Activated T-cell treated with anti-CD3 and anti-CD28 coated beads for 4 hours (primary cell): Measurements from ENCODE around the gene TBRG1.
A peak's percentile ranks its signal among the peaks of the same experiment; 100 is the strongest.
"Not testable (repeated sequence)": the region's sequence is repeated elsewhere in the genome, so short reads cannot be mapped to it uniquely, and the experiment has no call there.

Experiments
- DNase-seq: peaks from one replicate; pipeline ENCODE4 v3.0.0-alpha.2; 2020

The TBRG1 gene

DNA sequence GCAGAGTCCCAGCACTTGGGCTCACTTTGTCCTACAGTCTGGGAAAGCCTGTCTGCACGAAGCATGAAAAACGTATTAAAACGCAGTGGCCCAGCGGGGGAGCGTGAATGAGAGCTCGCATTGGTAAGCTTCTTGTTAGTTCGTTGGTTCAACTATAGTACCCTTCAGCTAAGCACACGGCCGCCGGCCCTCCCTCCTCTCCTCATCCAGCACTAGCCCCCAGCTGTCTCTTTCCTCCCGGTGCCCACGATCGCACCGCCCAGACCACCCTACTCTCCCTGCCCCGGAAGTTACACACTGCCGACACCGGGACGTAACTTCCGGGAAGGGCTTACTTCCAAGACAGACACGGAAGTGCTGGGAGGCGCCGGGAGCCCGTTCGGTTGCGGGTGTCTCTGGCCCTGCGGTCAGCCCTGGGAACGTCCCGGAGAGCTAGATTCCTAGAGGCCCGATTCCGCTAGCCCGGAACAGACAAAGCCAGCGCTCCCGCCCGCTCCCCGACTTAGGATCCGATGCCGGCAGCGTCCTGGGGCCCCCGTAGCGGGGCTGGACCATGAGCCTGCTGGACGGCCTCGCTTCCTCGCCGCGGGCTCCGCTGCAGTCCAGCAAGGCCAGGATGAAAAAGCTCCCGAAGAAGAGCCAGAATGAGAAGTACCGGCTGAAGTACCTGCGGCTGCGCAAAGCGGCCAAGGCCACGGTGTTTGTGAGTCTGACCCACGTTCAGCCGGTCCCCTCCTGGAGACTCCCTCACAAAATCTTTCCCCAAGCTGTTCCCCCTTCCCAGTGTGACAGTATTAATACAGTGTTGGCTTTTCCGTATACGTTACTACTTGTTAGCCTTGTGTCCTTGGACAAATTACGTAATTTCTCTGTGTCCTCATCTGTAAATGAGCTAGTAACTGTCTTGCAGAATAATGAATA, at the start of gene TBRG1:
TBRG1 (plus strand) TSS at position 334 of the 921 bp plus-strand sequence; CDS start at position 554, 220 bp downstream.
- peak; percentile 74 for DNase-seq

DNA sequence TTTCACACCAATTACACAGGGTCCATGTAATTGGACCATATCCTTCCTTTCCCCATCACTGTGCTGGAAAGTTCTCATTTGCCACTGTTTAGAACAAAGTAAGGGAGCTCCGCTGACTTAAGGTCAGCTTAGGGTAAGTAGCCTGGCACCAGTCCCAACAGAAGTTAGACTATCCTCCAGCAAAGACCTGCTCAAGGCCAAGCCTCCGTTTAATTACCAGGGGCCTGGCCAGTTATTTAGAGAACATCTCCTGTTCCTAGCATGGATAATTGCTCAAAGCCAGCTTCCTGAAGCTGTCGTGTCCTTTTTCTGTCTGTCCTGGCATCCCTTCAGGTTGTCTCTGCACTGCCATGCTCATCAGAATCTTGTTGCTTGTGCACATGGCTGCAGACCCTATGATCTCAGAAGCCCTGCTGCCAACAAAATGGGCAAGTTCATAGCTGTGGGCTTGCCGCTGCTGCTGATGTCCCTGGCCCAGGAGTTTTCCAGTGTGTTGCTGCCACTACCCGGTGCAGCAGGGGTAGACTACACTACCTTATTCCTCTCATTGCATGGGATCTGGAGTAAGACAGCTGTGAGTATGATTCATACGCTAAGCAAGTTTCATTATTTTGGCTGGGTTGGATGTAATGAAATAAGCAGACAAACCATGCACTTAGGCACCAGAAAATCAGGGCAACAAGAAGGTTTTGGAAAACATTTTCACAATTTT, 44.8 kb upstream of the TBRG1 start:
- no peak for DNase-seq

GRCh38 chr11:124578761-124579160, 43.9 kb upstream of the TBRG1 start:
- no peak for DNase-seq

- DNase-seq = no peak
Observed at GRCh38 chr11:124581817-124582216, 40.8 kb upstream of the TBRG1 start.

GRCh38 chr11:124582565-124582964, 40.1 kb upstream of the TBRG1 start:
- no peak for DNase-seq

DNA sequence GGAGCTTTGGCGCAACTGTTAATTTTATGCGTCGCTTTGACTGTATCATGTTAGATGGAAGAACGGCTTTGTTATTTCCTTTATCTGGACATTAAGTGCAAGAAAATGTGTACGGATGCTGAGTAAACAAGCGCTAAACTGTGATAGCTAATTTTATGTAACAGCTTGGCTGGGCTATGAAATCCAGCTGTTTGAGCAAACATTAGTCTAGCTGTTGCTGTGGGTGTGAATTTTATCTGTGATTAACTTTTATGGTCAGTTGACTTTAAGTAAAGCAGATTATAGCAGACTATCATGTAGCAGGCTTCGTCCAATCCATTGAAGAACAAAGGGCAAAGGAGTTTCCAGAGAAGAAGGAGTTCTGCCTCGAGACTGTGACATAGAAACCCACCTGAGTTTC, 38.9 kb upstream of the TBRG1 start:
- no peak for DNase-seq

DNA sequence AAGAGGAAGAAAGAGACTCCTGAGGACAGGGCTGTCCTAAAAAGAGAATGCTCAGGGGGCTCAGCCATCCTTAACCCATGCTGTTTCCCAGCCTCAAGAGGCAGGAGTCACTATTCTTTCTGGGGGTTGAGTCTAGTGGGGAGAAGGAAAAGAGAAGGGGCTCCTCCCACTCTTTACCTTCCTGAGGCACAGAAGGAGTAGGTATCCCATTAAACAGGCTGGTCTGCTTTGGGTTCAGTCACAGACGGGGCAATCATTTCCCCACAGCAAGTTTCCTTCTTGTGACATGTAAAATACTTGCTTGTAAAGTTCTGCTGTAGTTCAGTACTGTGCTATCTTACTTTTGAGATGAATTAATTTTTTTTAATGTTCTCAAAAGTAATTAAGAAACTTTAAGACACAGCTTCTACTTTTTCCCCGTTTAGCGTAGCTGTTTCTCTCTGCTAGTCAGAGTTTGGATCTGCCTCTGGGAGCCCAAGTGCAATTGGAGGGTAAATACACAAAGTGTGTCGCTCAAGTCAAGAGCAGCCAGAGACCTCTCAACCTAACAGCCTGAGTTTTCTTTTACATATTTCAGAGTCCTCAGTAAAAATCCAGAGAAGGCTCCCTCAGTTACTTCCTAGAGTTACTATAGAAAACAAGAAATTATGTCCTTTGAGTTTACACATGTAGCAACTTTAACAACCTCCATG, 37.8 kb upstream of the TBRG1 start:
- DNase-seq = no peak

DNA sequence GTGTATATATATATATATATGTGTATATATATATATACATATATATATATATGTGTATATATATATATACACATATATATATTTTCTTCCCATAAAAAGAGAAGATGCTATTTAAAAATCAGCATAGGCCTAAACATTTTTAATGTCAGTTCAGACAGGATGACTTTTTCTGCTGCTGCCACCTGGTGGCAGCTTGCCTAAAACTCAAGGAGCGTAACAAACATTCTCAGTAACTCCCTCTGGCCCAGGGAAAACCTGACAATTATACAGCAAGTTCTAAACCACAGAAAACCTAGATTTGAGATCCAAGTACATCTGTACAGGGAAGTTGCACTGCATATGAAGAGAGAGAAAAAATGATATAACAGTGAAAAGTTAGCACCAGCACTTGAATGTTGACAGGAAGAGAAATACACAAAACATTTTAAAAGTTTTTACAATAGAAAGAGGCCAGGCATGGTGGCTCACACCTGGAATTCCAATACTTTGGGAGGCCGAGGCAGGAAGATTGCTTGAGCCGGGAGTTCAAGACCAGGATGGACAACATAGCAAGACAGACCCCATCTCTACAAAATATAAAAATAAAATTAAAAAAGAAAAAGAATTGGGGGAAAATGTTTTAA, 36.3 kb upstream of the TBRG1 start:
- DNase-seq = peak; percentile 19

GRCh38 chr11:124591430-124591829, 31.2 kb upstream of the TBRG1 start:
- DNase-seq = no peak

- no peak for DNase-seq
Observed at GRCh38 chr11:124592627-124593026, 30.0 kb upstream of the TBRG1 start.

- DNase-seq = no peak
Observed at GRCh38 chr11:124595302-124595701, 27.4 kb upstream of the TBRG1 start.

DNA sequence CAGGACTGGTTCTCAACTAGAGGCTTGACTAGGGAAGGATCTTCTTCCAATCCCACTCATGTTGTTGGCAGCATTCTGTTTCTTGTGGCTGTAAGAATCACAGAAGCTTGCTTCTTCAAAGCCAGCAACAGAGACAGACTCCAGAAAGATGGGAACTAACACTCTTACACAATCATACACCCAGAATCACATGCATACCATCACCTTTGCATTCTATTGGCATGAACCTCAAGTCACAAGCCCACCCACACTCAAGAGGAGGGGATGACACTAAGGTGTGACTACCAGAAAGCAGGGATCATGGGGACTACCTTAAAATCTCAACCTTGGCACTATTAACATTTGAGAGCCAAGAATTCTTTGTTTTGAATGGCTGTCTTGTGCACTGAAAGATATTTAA, 25.0 kb upstream of the TBRG1 start:
- no peak for DNase-seq

DNA sequence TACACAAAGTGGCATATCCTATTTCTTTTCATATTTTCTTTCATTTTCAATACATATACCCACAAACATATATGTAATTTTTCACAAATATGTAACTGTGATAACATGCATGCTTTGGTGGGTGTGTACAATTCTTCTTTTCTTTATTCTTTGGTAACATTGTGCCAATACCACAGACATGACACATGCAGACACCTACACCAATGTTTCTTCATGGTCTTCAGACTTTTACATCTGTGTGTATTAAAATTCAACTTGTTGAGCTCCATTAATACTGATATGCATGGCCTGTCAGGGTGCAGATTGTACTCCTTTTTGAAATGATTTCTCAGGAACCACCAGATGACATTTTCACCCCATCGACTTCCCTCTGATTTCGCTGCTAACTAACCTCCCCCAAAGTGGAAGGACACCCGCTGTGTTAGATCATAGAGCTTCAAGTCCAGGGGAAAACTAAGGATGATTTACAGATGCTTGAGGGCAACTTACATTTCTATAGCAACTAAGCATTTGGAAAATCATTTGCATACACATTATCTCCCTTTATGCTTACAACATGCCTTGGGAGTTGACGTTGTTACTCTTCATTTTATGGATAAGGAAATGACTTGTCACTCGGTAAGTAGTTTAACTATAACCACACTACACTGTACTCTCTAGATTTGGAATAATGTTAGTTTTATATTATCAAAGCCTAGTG, 21.9 kb upstream of the TBRG1 start:
- DNase-seq = no peak

DNA sequence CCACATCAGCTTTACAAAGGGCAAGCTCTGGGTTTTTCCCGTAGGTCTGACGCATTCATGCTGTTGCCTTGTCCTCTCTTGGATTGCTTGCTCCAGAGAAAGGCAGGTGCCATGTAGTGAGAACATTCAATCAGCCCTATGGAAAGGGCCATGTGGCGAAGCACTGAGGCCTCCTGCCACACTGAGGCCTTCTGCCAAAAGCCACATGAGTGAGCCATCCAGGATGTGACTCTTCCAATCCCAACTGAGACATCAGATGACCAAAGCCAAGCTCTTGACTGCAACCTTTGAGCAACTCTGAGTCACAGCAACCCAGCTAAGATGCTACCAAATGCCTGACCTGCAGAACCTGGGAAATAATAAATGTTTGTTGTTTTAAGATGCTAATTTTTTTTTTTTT, 20.5 kb upstream of the TBRG1 start:
- DNase-seq = no peak

- not testable (repeated sequence) for DNase-seq
Observed at GRCh38 chr11:124602723-124603122, 19.9 kb upstream of the TBRG1 start.

GRCh38 chr11:124605719-124606118, 16.9 kb upstream of the TBRG1 start:
- DNase-seq = no peak

DNA sequence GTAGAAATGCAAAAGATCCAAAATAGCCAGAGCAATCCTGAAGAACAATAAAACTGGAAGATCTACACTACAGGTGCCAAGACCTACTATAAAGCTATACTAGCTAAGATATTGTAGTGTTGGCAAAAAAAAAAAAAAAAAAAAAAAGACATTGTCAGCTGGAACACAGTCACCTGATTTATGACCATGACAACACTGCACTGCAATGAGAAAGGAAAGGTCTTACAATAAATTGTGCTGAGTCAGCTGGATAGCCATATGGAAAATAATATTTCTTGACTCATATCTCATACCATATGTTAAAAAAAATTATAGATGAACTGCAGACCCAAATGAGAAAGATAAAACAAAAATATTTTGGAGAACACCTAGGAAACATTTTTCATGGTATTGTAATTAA, 14.5 kb upstream of the TBRG1 start:
- no peak for DNase-seq

- no peak for DNase-seq
Observed at GRCh38 chr11:124610295-124610694, 12.4 kb upstream of the TBRG1 start.

- DNase-seq = no peak
Observed at GRCh38 chr11:124611064-124611463, 11.6 kb upstream of the TBRG1 start, which contains the start of gene PANX3. Gene PANX3 (plus strand): TSS chr11:124611428. CDS start chr11:124611557, 129 bp downstream.

- DNase-seq = no peak
Observed at GRCh38 chr11:124612045-124612444, 10.6 kb upstream of the TBRG1 start.

- no peak for DNase-seq
Observed at GRCh38 chr11:124612567-124613246, 10.0 kb upstream of the TBRG1 start.

DNA sequence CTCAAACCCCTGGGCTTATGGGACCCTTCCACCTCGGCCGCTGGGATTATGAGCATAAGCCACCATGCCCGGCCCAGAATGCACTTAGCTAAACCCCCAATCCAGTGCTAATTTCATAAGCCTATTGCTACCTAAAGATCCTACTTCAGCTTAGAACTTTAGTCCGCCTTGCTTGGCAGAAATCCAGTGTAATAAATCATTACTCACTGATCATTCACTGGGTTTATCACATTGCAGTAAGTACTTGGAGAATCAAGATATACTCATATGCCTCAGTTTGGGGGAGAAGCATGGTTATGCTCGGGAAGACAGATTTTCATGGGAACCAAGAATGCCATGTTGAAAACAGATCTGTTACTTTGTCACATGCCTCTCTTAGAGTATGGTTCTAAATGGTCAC, 3.8 kb upstream of the TBRG1 start:
- no peak for DNase-seq
